A673 (cell line): ENCODE data around the gene OTOGL. TPM values are rescaled to one million over a fixed set of nuclear protein-coding genes. Genes with fewer than 3 reads are reported as not detected.

Experiments used
- BruUV-seq: library from RNA; stranded (reverse); fragments of 400-500 nt; replicated peaks from 2 replicates; lab custom pipeline; 2021; lab: Mats Ljungman, UMichigan
- CTCF ChIA-PET: fragments of 300-600 bp; sonication (Branson Sonifier 250); formaldehyde crosslinking; loops from one replicate; lab custom pipeline; 2022; ENCODE audit warnings: antibody characterized with exemption; lab: Charles Lee
- POLR2A ChIA-PET: fragments of 300-600 bp; sonication (Branson Sonifier 250); formaldehyde crosslinking; loops from one replicate; lab custom pipeline; 2022; ENCODE audit warnings: antibody characterized with exemption; ENCODE audit not compliant: low non-redundant PET; lab: Charles Lee
- DNase-seq: peaks from one replicate; pipeline ENCODE4 v3.0.0-alpha.2; 2015; ENCODE audit warnings: low spot score
- H3K27ac ChIP-seq: fragments of 200-600 bp; sonication (generic); 2 replicates; pipeline ENCODE4 v1.5.1; 2016; ENCODE audit warnings: mixed run types, low read depth, mild to moderate bottlenecking, mixed read lengths, antibody characterized with exemption, low read length; ENCODE audit not compliant: poor library complexity, severe bottlenecking
- H3K27me3 ChIP-seq: fragments of 200-600 bp; sonication (generic); replicated peaks from 2 replicates; pipeline ENCODE4 v1.6.1; 2017; ENCODE audit warnings: mixed run types, low read depth, mild to moderate bottlenecking, mixed read lengths, antibody characterized with exemption, low read length; ENCODE audit not compliant: insufficient read depth, poor library complexity
- H3K36me3 ChIP-seq: fragments of 200-600 bp; sonication (generic); 2 replicates; pipeline ENCODE4 v1.6.1; 2016; ENCODE audit warnings: mixed run types, mild to moderate bottlenecking, mixed read lengths, antibody characterized with exemption, low read length; ENCODE audit not compliant: insufficient read depth, poor library complexity, severe bottlenecking
- H3K4me1 ChIP-seq: fragments of 200-600 bp; sonication (generic); 2 replicates; pipeline ENCODE4 v1.6.1; 2017; ENCODE audit warnings: mixed run types, mild to moderate bottlenecking, mixed read lengths, antibody characterized with exemption, low read length; ENCODE audit not compliant: insufficient read depth, poor library complexity, severe bottlenecking
- H3K4me3 ChIP-seq: fragments of 200-600 bp; sonication (generic); 2 replicates; pipeline ENCODE4 v1.5.1; 2016; ENCODE audit warnings: low read depth, mixed run types, mild to moderate bottlenecking, mixed read lengths, low read length; ENCODE audit not compliant: poor library complexity, severe bottlenecking
- H3K9me3 ChIP-seq: fragments of 200-600 bp; sonication (generic); 2 replicates; pipeline ENCODE4 v1.6.1; 2016; ENCODE audit warnings: mixed run types, low read depth, mild to moderate bottlenecking, mixed read lengths, antibody characterized with exemption, low read length; ENCODE audit not compliant: poor library complexity, severe bottlenecking
- CTCF ChIP-seq: fragments of 300-800, 200-600 bp; sonication (generic); conservative IDR thresholded peaks from 2 replicates; pipeline ENCODE4 v1.5.1; 2017; ENCODE audit warnings: low read depth, mild to moderate bottlenecking, antibody characterized with exemption, low read length, moderate library complexity, mixed read lengths
- EZH2 ChIP-seq: fragments of 200-600 bp; sonication (generic); IDR thresholded peaks from 2 replicates; pipeline ENCODE4 v1.6.1; 2017; ENCODE audit warnings: borderline replicate concordance, low read depth, mild to moderate bottlenecking, mixed read lengths, antibody characterized with exemption, low read length; ENCODE audit not compliant: poor library complexity, severe bottlenecking
- intact Hi-C: fragments of 100-400 bp; cut with micrococcal nuclease; formaldehyde crosslinking; loops from one replicate; pipeline ENCODE4 v1.10.0; 2022; ENCODE audit not compliant: unreplicated experiment
- total RNA-seq: library from RNA; stranded (reverse); gene quantifications from 2 replicates; pipeline ENCODE4 v1.2.3, GENCODE V29; 2021

The OTOGL gene
- total RNA-seq, 1 experiment from 2014 or later: 0.73 TPM

GRCh38 chr12:80272387-80272915, 173.1 kb downstream of the OTOGL start:
- Histone ChIP-seq H3K4me1 (peaks cover 17% of the 10 kb centered on the region), H3K27ac (no peak overlapping the region), H3K9me3 (no peaks in the 10 kb centered on the region), H3K36me3 (no peaks in the 10 kb centered on the region), H3K4me3 (no peak overlapping the region), H3K27me3 (no peaks in the 10 kb centered on the region)
- CTCF ChIA-PET: interaction anchor here (1.3 kb wide), 1 partner anchor 77 kb away, joined by 3 read pairs; no protein-coding TSS in a partner anchor
- intact Hi-C loops: loop anchor here (10.0 kb wide), 1 partner anchor 718 kb away; no protein-coding TSS in a partner anchor
- DNase-seq: peak; percentile 54
- POLR2A ChIA-PET: no interaction called here
- TF ChIP-seq CTCF: no peak
- TF ChIP-seq EZH2: no peak
- no TSS peak for BruUV-seq

- Histone ChIP-seq H3K4me3 (no peak overlapping the region), H3K27me3 (no peaks in the 10 kb centered on the region), H3K36me3 (no peaks in the 10 kb centered on the region), H3K27ac (no peak overlapping the region), H3K9me3 (no peaks in the 10 kb centered on the region), H3K4me1 (peaks cover 17% of the 10 kb centered on the region)
- intact Hi-C loops: loop anchor here (10.0 kb wide), 1 partner anchor 718 kb away; no protein-coding TSS in a partner anchor
- BruUV-seq: no TSS peak
- CTCF ChIA-PET: interaction anchor here (1.3 kb wide), 1 partner anchor 78 kb away, joined by 3 read pairs; no protein-coding TSS in a partner anchor
- DNase-seq: no peak
- POLR2A ChIA-PET: no interaction called here
- TF ChIP-seq EZH2 (no peak), CTCF (no peak)
These were observed 173.8 kb downstream of the OTOGL start for GRCh38 chr12:80273144-80273543.

- H3K27ac ChIP-seq: no peak overlapping the region
- H3K36me3 ChIP-seq: no peaks in the 10 kb centered on the region
- TF ChIP-seq EZH2 (no peak), CTCF (no peak)
- intact Hi-C loops: loop anchor here (10.0 kb wide), 1 partner anchor 723 kb away; no protein-coding TSS in a partner anchor
- peaks cover 10% of the 10 kb centered on the region for H3K9me3 ChIP-seq
- peak; percentile 50 for DNase-seq
- POLR2A ChIA-PET: no interaction called here
- CTCF ChIA-PET: no interaction called here
- no peak overlapping the region for H3K4me3 ChIP-seq
- H3K4me1 ChIP-seq: peaks cover 9% of the 10 kb centered on the region
- BruUV-seq: no TSS peak
- H3K27me3 ChIP-seq: no peaks in the 10 kb centered on the region
These were observed 178.4 kb downstream of the OTOGL start for GRCh38 chr12:80277732-80278131.
